ENCODE results near the gene IGSF11. TPM values are rescaled to one million over a fixed set of nuclear protein-coding genes. Genes with fewer than 3 reads are reported as not detected.

IGSF11 gene
- total RNA-seq, 1 experiment from 2014 or later: 0.66 TPM

GRCh38 chr3:119042162-119042561, 7.5 kb upstream of the IGSF11 start:
- no peak overlapping the region for H3K9ac ChIP-seq (ENCODE audit: low read length)
- H3K36me3 ChIP-seq (ENCODE audit: low read depth, low read length): no peaks in the 10 kb centered on the region
- BruUV-seq (replicated peaks): no TSS peak
- H3K27ac ChIP-seq (ENCODE audit: low read length): no peak overlapping the region
- CTCF ChIA-PET: no interaction called here
- no peak for DNase-seq
- H3K27me3 ChIP-seq (ENCODE audit: low read length): peaks cover 11% of the 10 kb centered on the region; the same call in 1 of the 2 replicates
- H3K4me1 ChIP-seq (ENCODE audit: insufficient read depth, low read length): no peaks in the 10 kb centered on the region
- POLR2A ChIA-PET (ENCODE audit: unreplicated experiment): no interaction called here
- intact Hi-C loops (cut with micrococcal nuclease): no loop called here
- no peak for ATAC-seq
- no peaks in the 10 kb centered on the region for H3K9me3 ChIP-seq (ENCODE audit: low read length)
- H3K9me2 ChIP-seq (replicated peaks; ENCODE audit: low read length): no peaks in the 10 kb centered on the region
- H3K4me3 ChIP-seq (ENCODE audit: low read length): no peak overlapping the region
- TF ChIP-seq EZH2 (IDR thresholded peaks at IDR 0.05; ENCODE audit: low read length, unreplicated experiment) (no peak), EZH2phosphoT487 (IDR thresholded peaks at IDR 0.05; ENCODE audit: borderline replicate concordance, low read length) (no peak), CTCF (conservative IDR thresholded peaks at IDR 0.05; ENCODE audit: low read depth, low read length) (no peak)
- H4K20me1 ChIP-seq (ENCODE audit: low read length): no peaks in the 10 kb centered on the region
- no peaks in the 10 kb centered on the region for H3K79me2 ChIP-seq (ENCODE audit: low read length)
- no peak overlapping the region for H2AFZ ChIP-seq (ENCODE audit: low read length)
- no peak overlapping the region for H3K4me2 ChIP-seq (ENCODE audit: low read length)
- H3F3A ChIP-seq (ENCODE audit: low read length, unreplicated experiment): no peaks in the 10 kb centered on the region

- CTCF ChIA-PET: interaction anchor here (2.2 to 3.0 kb wide), 2 partner anchors 151 to 206 kb away, joined by 13 to 41 read pairs; partner anchors contain the start of gene B4GALT4
- peak overlapping the region; percentile 79 for H3K4me3 ChIP-seq (ENCODE audit: low read length)
- H3F3A ChIP-seq (ENCODE audit: low read length, unreplicated experiment): no peaks in the 10 kb centered on the region
- H4K20me1 ChIP-seq (ENCODE audit: low read length): no peaks in the 10 kb centered on the region
- no peak overlapping the region for H3K27ac ChIP-seq (ENCODE audit: low read length)
- no TSS peak for BruUV-seq (replicated peaks)
- H3K9me3 ChIP-seq (ENCODE audit: low read length): no peaks in the 10 kb centered on the region
- no peak overlapping the region for H3K9ac ChIP-seq (ENCODE audit: low read length)
- DNase-seq (no peak), ATAC-seq (no peak)
- H3K36me3 ChIP-seq (ENCODE audit: low read depth, low read length): no peaks in the 10 kb centered on the region
- intact Hi-C loops (cut with micrococcal nuclease): loop anchor here (1.0 to 10.0 kb wide), 2 partner anchors 63 to 200 kb away; no protein-coding TSS in a partner anchor
- peaks cover 58% of the 10 kb centered on the region for H3K27me3 ChIP-seq (ENCODE audit: low read length)
- H3K4me2 ChIP-seq (ENCODE audit: low read length): peak overlapping the region; percentile 99
- TF ChIP-seq CTCF (conservative IDR thresholded peaks at IDR 0.05; ENCODE audit: low read depth, low read length): peak; percentile 34
- TF ChIP-seq EZH2 (IDR thresholded peaks at IDR 0.05; ENCODE audit: low read length, unreplicated experiment): peak; percentile 23
- TF ChIP-seq EZH2phosphoT487 (IDR thresholded peaks at IDR 0.05; ENCODE audit: borderline replicate concordance, low read length): no peak
- H3K9me2 ChIP-seq (replicated peaks; ENCODE audit: low read length): no peaks in the 10 kb centered on the region
- peak overlapping the region; percentile 95; the same call in 1 of the 2 replicates for H2AFZ ChIP-seq (ENCODE audit: low read length)
- peaks cover 6% of the 10 kb centered on the region; the same call in 1 of the 2 replicates for H3K4me1 ChIP-seq (ENCODE audit: insufficient read depth, low read length)
- POLR2A ChIA-PET (ENCODE audit: unreplicated experiment): no interaction called here
- H3K79me2 ChIP-seq (ENCODE audit: low read length): no peaks in the 10 kb centered on the region
These were observed 334 bp upstream of the IGSF11 start for GRCh38 chr3:119035014-119035346.

GRCh38 chr3:119033393-119034255, 1.0 kb downstream of the IGSF11 start:
- ChIA-PET POLR2A (ENCODE audit: unreplicated experiment) (no interaction called here), CTCF (interaction anchor here (0.9 to 3.0 kb wide), 3 partner anchors 65 to 208 kb away, joined by 4 to 41 read pairs (median 13); partner anchors contain the start of gene B4GALT4)
- Histone ChIP-seq H3F3A (ENCODE audit: low read length, unreplicated experiment) (no peaks in the 10 kb centered on the region), H3K36me3 (ENCODE audit: low read depth, low read length) (no peaks in the 10 kb centered on the region), H3K9me2 (replicated peaks; ENCODE audit: low read length) (no peaks in the 10 kb centered on the region), H2AFZ (ENCODE audit: low read length) (peak overlapping the region; percentile 95), H4K20me1 (ENCODE audit: low read length) (no peaks in the 10 kb centered on the region), H3K9me3 (ENCODE audit: low read length) (no peaks in the 10 kb centered on the region), H3K4me2 (ENCODE audit: low read length) (peak overlapping the region; percentile 99), H3K27me3 (ENCODE audit: low read length) (peaks cover 63% of the 10 kb centered on the region), H3K4me1 (ENCODE audit: insufficient read depth, low read length) (peaks cover 6% of the 10 kb centered on the region; the same call in 1 of the 2 replicates), H3K79me2 (ENCODE audit: low read length) (no peaks in the 10 kb centered on the region), H3K4me3 (ENCODE audit: low read length) (peak overlapping the region; percentile 79), H3K9ac (ENCODE audit: low read length) (no peak overlapping the region), H3K27ac (ENCODE audit: low read length) (no peak overlapping the region)
- no TSS peak for BruUV-seq (replicated peaks)
- ATAC-seq: no peak
- intact Hi-C loops (cut with micrococcal nuclease): loop anchor here (1.0 to 10.0 kb wide), 2 partner anchors 151 to 201 kb away; no protein-coding TSS in a partner anchor
- TF ChIP-seq EZH2 (IDR thresholded peaks at IDR 0.05; ENCODE audit: low read length, unreplicated experiment) (no peak), CTCF (conservative IDR thresholded peaks at IDR 0.05; ENCODE audit: low read depth, low read length) (no peak), EZH2phosphoT487 (IDR thresholded peaks at IDR 0.05; ENCODE audit: borderline replicate concordance, low read length) (no peak)
- DNase-seq: no peak
